ENCODE results near the gene PRELID3B. TPM values are rescaled to one million over a fixed set of nuclear protein-coding genes. Genes with fewer than 3 reads are reported as not detected.

Gene PRELID3B
- total RNA-seq, 1 donor from 2014 or later: 52.8 TPM

- peaks cover 17% of the 10 kb centered on the region for H3K36me3 Mint-ChIP-seq (ENCODE audit: insufficient read depth)
- TF ChIP-seq CTCF (IDR thresholded peaks at IDR 0.05; ENCODE audit: unreplicated experiment): peak; percentile 27
- no peaks in the 10 kb centered on the region for H3K27me3 Mint-ChIP-seq
- no peak for DNase-seq (ENCODE audit: low spot score, unreplicated experiment)
- peak overlapping the region; percentile 93 for H3K4me3 Mint-ChIP-seq (ENCODE audit: low read depth)
- peaks cover 24% of the 10 kb centered on the region for H3K4me1 Mint-ChIP-seq (ENCODE audit: low read depth)
- no peaks in the 10 kb centered on the region for H3K9me3 Mint-ChIP-seq (ENCODE audit: low read depth)
- H3K27ac Mint-ChIP-seq: peak overlapping the region; percentile 88
Measured at GRCh38 chr20:59032713-59033059, 9.9 kb downstream of the PRELID3B start.

GRCh38 chr20:59032023-59032712 is 10.4 kb downstream of the PRELID3B start, which contains the start of gene ATP5F1E:
TSS of gene ATP5F1E (minus strand) at chr20:59032335. CDS start at chr20:59032251, 84 bp downstream.
- Mint-ChIP-seq H3K4me1 (ENCODE audit: low read depth) (peaks cover 24% of the 10 kb centered on the region), H3K27ac (peak within 1 kb of the TSS; percentile 95), H3K9me3 (ENCODE audit: low read depth) (no peaks in the 10 kb centered on the region), H3K36me3 (ENCODE audit: insufficient read depth) (peaks cover 16% of the 10 kb centered on the region), H3K27me3 (no peaks in the 10 kb centered on the region), H3K4me3 (ENCODE audit: low read depth) (peak within 1 kb of the TSS; percentile 93)
- no peak for TF ChIP-seq CTCF (IDR thresholded peaks at IDR 0.05; ENCODE audit: unreplicated experiment)
- peak; percentile 93 for DNase-seq (ENCODE audit: low spot score, unreplicated experiment)

GRCh38 chr20:59031564-59032022 is 11.0 kb downstream of the PRELID3B start:
- Mint-ChIP-seq H3K9me3 (ENCODE audit: low read depth) (no peaks in the 10 kb centered on the region), H3K4me1 (ENCODE audit: low read depth) (peaks cover 24% of the 10 kb centered on the region), H3K27me3 (no peaks in the 10 kb centered on the region), H3K36me3 (ENCODE audit: insufficient read depth) (peaks cover 15% of the 10 kb centered on the region), H3K4me3 (ENCODE audit: low read depth) (peak overlapping the region; percentile 93), H3K27ac (peak overlapping the region; percentile 45)
- no peak for DNase-seq (ENCODE audit: low spot score, unreplicated experiment)
- TF ChIP-seq CTCF (IDR thresholded peaks at IDR 0.05; ENCODE audit: unreplicated experiment): no peak

- no peak for DNase-seq (ENCODE audit: low spot score, unreplicated experiment)
- peaks cover 15% of the 10 kb centered on the region for H3K36me3 Mint-ChIP-seq (ENCODE audit: insufficient read depth)
- peak overlapping the region; percentile 93 for H3K4me3 Mint-ChIP-seq (ENCODE audit: low read depth)
- no peaks in the 10 kb centered on the region for H3K27me3 Mint-ChIP-seq
- TF ChIP-seq CTCF (IDR thresholded peaks at IDR 0.05; ENCODE audit: unreplicated experiment): no peak
- H3K9me3 Mint-ChIP-seq (ENCODE audit: low read depth): no peaks in the 10 kb centered on the region
- H3K27ac Mint-ChIP-seq: peak overlapping the region; percentile 74
- H3K4me1 Mint-ChIP-seq (ENCODE audit: low read depth): peaks cover 24% of the 10 kb centered on the region
Measured at GRCh38 chr20:59030911-59031563, 11.5 kb downstream of the PRELID3B start.

- TF ChIP-seq CTCF (IDR thresholded peaks at IDR 0.05; ENCODE audit: unreplicated experiment): no peak
- Mint-ChIP-seq H3K4me3 (ENCODE audit: low read depth) (peak overlapping the region; percentile 36), H3K27me3 (no peaks in the 10 kb centered on the region), H3K36me3 (ENCODE audit: insufficient read depth) (peaks cover 10% of the 10 kb centered on the region), H3K9me3 (ENCODE audit: low read depth) (no peaks in the 10 kb centered on the region), H3K4me1 (ENCODE audit: low read depth) (peaks cover 24% of the 10 kb centered on the region), H3K27ac (peak overlapping the region; percentile 34)
- no peak for DNase-seq (ENCODE audit: low spot score, unreplicated experiment)
Measured at GRCh38 chr20:59028812-59029211, 13.8 kb downstream of the PRELID3B start.

All from progenitor cell of endocrine pancreas (in vitro differentiated cells).